K562 (cell line): Measurements from ENCODE around the gene ACER1. TPM values are rescaled to one million over a fixed set of nuclear protein-coding genes. Genes with fewer than 3 reads are reported as not detected.

ENCODE experiments used
- ATAC-seq: fragments of 200-7000 bp; cut with Tn5 transposase; 3 replicates; pipeline ENCODE4 v1.9.1; 2020; ENCODE audit warnings: moderate library complexity
- BruUV-seq: library from RNA; stranded (reverse); fragments of 400-500 nt; replicated peaks from 2 replicates; lab custom pipeline; 2021; lab: Mats Ljungman, UMichigan
- CTCF ChIA-PET: fragments of 300-600 bp; formaldehyde crosslinking; extraction: SDS; loops from one replicate; lab custom pipeline; 2021; ENCODE audit warnings: low intra/inter-chr PET ratio; lab: Yijun Ruan, JAX
- POLR2A ChIA-PET: fragments of 300-600, 350-650 bp; sonication (Branson Sonifier 250); formaldehyde crosslinking; extraction: SDS; loops from one replicate; lab custom pipeline; 2021; ENCODE audit warnings: antibody characterized with exemption, inconsistent platforms; lab: Yijun Ruan, JAX
- DNase-seq, 4 experiments: peaks; one replicate each; pipeline versions ENCODE4 v3.0.0 to v3.0.0-alpha.2; 2011 to 2018; ENCODE audit warnings: low spot score in 3 of 4, mixed read lengths in 3 of 4; ENCODE audit errors: extremely low read depth in 1 of 4
- FAIRE-seq: peaks from 2 replicates; lab custom pipeline; 2011; peaks lifted over from hg19 to GRCh38; lab: Jason Lieb, UNC
- H2AFZ ChIP-seq: 2 replicates; pipeline ENCODE4 v1.6.0; 2011; ENCODE audit warnings: low read depth, low read length, control low read depth, inconsistent platforms
- H3K27ac ChIP-seq: fragments of 200-600 bp; 3 replicates; pipeline ENCODE4 v1.8.0; 2011; ENCODE audit warnings: low read depth, mild to moderate bottlenecking, control low read depth, inconsistent platforms, low read length, moderate library complexity, mixed read lengths; ENCODE audit errors: extremely low read depth
- H3K27me3 ChIP-seq, 2 experiments: fragments of 300-600 bp in 1 of 2; 2 replicates in 1 of 2; 3 replicates in 1 of 2; pipeline versions ENCODE4 v1.6.0 to v1.8.0; 2011; ENCODE audit warnings: inconsistent platforms in 2 of 2, low read length in 2 of 2, mild to moderate bottlenecking in 1 of 2, mixed read lengths in 1 of 2, moderate library complexity in 1 of 2; ENCODE audit not compliant: control insufficient read depth in 2 of 2, insufficient read depth in 2 of 2
- H3K36me3 ChIP-seq: fragments of 300-600 bp; 3 replicates; pipeline ENCODE4 v1.8.0; 2011; ENCODE audit warnings: mild to moderate bottlenecking, low read length, inconsistent platforms; ENCODE audit not compliant: control insufficient read depth, insufficient read depth
- H3K4me1 ChIP-seq, 2 experiments: fragments of 200-600 bp in 1 of 2; replicated peaks in 1 of 2; 2 replicates in 1 of 2; 3 replicates in 1 of 2; pipeline versions ENCODE4 v1.5.1 to v1.8.0; 2011; ENCODE audit warnings: inconsistent platforms in 2 of 2, low read length in 2 of 2, mild to moderate bottlenecking in 1 of 2, mixed read lengths in 1 of 2, moderate library complexity in 1 of 2; ENCODE audit not compliant: control insufficient read depth in 2 of 2, insufficient read depth in 2 of 2
- H3K4me2 ChIP-seq: 2 replicates; pipeline ENCODE4 v1.6.1; 2011; ENCODE audit warnings: low read length, control low read depth, inconsistent platforms, mixed read lengths; ENCODE audit not compliant: insufficient read depth
- H3K4me3 ChIP-seq: fragments of 200-600 bp; sonication (generic), shearing (Covaris generic); 2 replicates; pipeline ENCODE4 v1.5.1; 2016; ENCODE audit warnings: control low read depth, inconsistent platforms
- H3K79me2 ChIP-seq: fragments of 200-600 bp; 3 replicates; pipeline ENCODE4 v1.8.0; 2011; ENCODE audit warnings: low read length, inconsistent platforms; ENCODE audit not compliant: control insufficient read depth, insufficient read depth
- H3K9ac ChIP-seq, 2 experiments: 2 replicates each; pipeline versions ENCODE4 v1.6.0 to v1.6.1; 2011; ENCODE audit warnings: low read depth in 2 of 2, low read length in 2 of 2, control low read depth in 1 of 2, inconsistent platforms in 1 of 2, mild to moderate bottlenecking in 1 of 2, mixed read lengths in 1 of 2; ENCODE audit not compliant: insufficient read depth in 1 of 2
- H3K9me1 ChIP-seq: one replicate; pipeline ENCODE4 v1.6.0; 2011; ENCODE audit warnings: inconsistent platforms, mild to moderate bottlenecking, low read length, moderate library complexity; ENCODE audit not compliant: control insufficient read depth, insufficient read depth
- H3K9me3 ChIP-seq: replicated peaks from 2 replicates; pipeline ENCODE4 v1.5.1; 2011; ENCODE audit warnings: low read depth, low read length, inconsistent platforms; ENCODE audit not compliant: control insufficient read depth, insufficient read depth
- H4K20me1 ChIP-seq: replicated peaks from 2 replicates; pipeline ENCODE4 v1.6.1; 2011; ENCODE audit warnings: low read length, inconsistent platforms, mixed read lengths; ENCODE audit not compliant: control insufficient read depth, insufficient read depth
- CTCF ChIP-seq, 3 experiments: IDR thresholded peaks in 2 of 3; conservative IDR thresholded peaks in 1 of 3; 2 replicates each; pipeline ENCODE4 v1.5.1; 2011 to 2012; ENCODE audit warnings: low read length in 3 of 3, mild to moderate bottlenecking in 3 of 3, control low read depth in 2 of 3, improper control_type of control experiment in 1 of 3, inconsistent platforms in 1 of 3, low read depth in 1 of 3, mixed read lengths in 1 of 3, moderate library complexity in 1 of 3; ENCODE audit not compliant: insufficient read depth in 2 of 3
- DIDO1 ChIP-seq: fragments of 450-650 bp; IDR thresholded peaks from 2 replicates; pipeline ENCODE4 v1.6.1; 2016; ENCODE audit warnings: low read depth, missing biosample characterization, missing genetic modification characterization
- DMBX1 ChIP-seq: fragments of 250-450 bp; sonication (Bioruptor Pico); IDR thresholded peaks from 2 replicates; pipeline ENCODE4 v1.8.0; 2022; ENCODE audit warnings: inconsistent platforms, mild to moderate bottlenecking, moderate library complexity, borderline replicate concordance
- E2F1 ChIP-seq: sonication (generic); formaldehyde crosslinking; IDR thresholded peaks from 2 replicates; pipeline ENCODE4 v1.8.1; 2023; ENCODE audit warnings: mild to moderate bottlenecking, missing genetic modification reagents, moderate library complexity
- E2F6 ChIP-seq, 2 experiments: IDR thresholded peaks; 2 replicates each; pipeline ENCODE4 v1.6.1; 2011; ENCODE audit warnings: borderline replicate concordance in 1 of 2, control low read depth in 1 of 2, low read depth in 1 of 2, low read length in 1 of 2, mild to moderate bottlenecking in 1 of 2, mixed read lengths in 1 of 2, moderate library complexity in 1 of 2; ENCODE audit not compliant: insufficient read depth in 1 of 2, insufficient read length in 1 of 2, poor library complexity in 1 of 2, severe bottlenecking in 1 of 2; ENCODE audit errors: extremely low read depth in 1 of 2
- FOXJ3 ChIP-seq: sonication (generic); formaldehyde crosslinking; IDR thresholded peaks from 2 replicates; pipeline ENCODE4 v1.4.0; 2020; ENCODE audit warnings: mild to moderate bottlenecking, missing genetic modification reagents
- KDM2B ChIP-seq: fragments of 250-450 bp; sonication (Bioruptor Pico); IDR thresholded peaks from 2 replicates; pipeline ENCODE4 v1.8.0; 2021; ENCODE audit warnings: mild to moderate bottlenecking, moderate library complexity
- PURB ChIP-seq: sonication (generic); formaldehyde crosslinking; IDR thresholded peaks from 2 replicates; pipeline ENCODE4 v1.9.0; 2021; ENCODE audit warnings: low read depth, mild to moderate bottlenecking, missing genetic modification reagents
- RFX7 ChIP-seq: fragments of 250-450 bp; sonication (Bioruptor Pico); IDR thresholded peaks from 2 replicates; pipeline ENCODE4 v1.5.1; 2021; ENCODE audit warnings: mild to moderate bottlenecking
- SMC3 ChIP-seq: conservative IDR thresholded peaks from 2 replicates; pipeline ENCODE4 v1.6.1; 2011; ENCODE audit warnings: low read depth, low read length, improper control_type of control experiment; ENCODE audit not compliant: insufficient read depth
- SP1 ChIP-seq: sonication (generic); formaldehyde crosslinking; IDR thresholded peaks from 2 replicates; pipeline ENCODE4 v1.8.1; 2022; ENCODE audit warnings: mild to moderate bottlenecking, missing genetic modification reagents
- ZNF134 ChIP-seq: fragments of 250-450 bp; sonication (Bioruptor Pico); conservative IDR thresholded peaks from 2 replicates; pipeline ENCODE4 v1.4.0; 2020
- ZNF583 ChIP-seq: fragments of 250-450 bp; sonication (Bioruptor Pico); IDR thresholded peaks from 2 replicates; pipeline ENCODE4 v1.4.0; 2020
- ZNF740 ChIP-seq, 3 experiments: fragments of 200-800 bp in 1 of 3; sonication (Bioruptor generic) in 1 of 3; sonication (generic) in 1 of 3; formaldehyde crosslinking in 1 of 3; IDR thresholded peaks; 2 replicates each; pipeline versions ENCODE4 v1.6.1 to v1.8.0; 2016 to 2022; ENCODE audit warnings: mild to moderate bottlenecking in 2 of 3, missing compliant biosample characterization in 2 of 3, missing genetic modification characterization in 2 of 3, missing genetic modification reagents in 1 of 3
- WGBS: fragments of 100-300 bp; shearing (Covaris generic); methylation state at CpG from one replicate; pipeline ENCODE4 v1.1.6; 2016; ENCODE audit warnings: low coverage, mixed read lengths; ENCODE audit not compliant: insufficient coverage; ENCODE audit errors: missing lambda C conversion rate; 5-methylcytosine and 5-hydroxymethylcytosine counted together
- in situ Hi-C: fragments of 300-500 bp; cut with MboI; formaldehyde crosslinking; loops from 4 replicates; pipeline ENCODE4 v1.15.0; 2018; ENCODE audit warnings: inconsistent platforms, mixed read lengths
- intact Hi-C: fragments of 100-400 bp; cut with micrococcal nuclease; formaldehyde crosslinking; loops from 2 replicates; pipeline ENCODE4 v1.14.2; 2022
- polyA plus RNA-seq, 8 experiments: library from polyadenylated mRNA; depleted of rRNA in 4 of 8; stranded (reverse) in 5 of 8; unstranded in 3 of 8; fragments of >200 nt; fragmentation: Nextera tagmentation in 2 of 8; fragmentation: Illumina TruSeq in 1 of 8; extraction: Ambion mirVana in 2 of 8; extraction: Trizol in 1 of 8; gene quantifications; 2 replicates each; pipeline versions ENCODE4 v1.2.1 to v1.2.3, GENCODE V29; 2011 to 2014; ENCODE audit warnings: inconsistent platforms in 1 of 8, missing spikeins in 1 of 8
- total RNA-seq, 7 experiments: library from RNA; depleted of rRNA in 6 of 7; stranded (reverse); fragments of >200 nt in 6 of 7; fragmentation: Illumina TruSeq in 2 of 7; extraction: Trizol in 2 of 7; gene quantifications; 2 replicates each; pipeline versions ENCODE4 v1.2.1 to v1.2.3, GENCODE V29; 2011 to 2021; ENCODE audit warnings: low replicate concordance in 1 of 7

The ACER1 gene
- total and polyA plus RNA-seq, 9 of the 15 experiments (the other 6 are each of a cell fraction or from before 2014, with no cell fraction given): not detected

GRCh38 chr19:6352381-6353165 is 19.2 kb upstream of the ACER1 start (continued):
- TF ChIP-seq CTCF (IDR thresholded peaks at IDR 0.05 in 2 of 3, conservative IDR thresholded peaks at IDR 0.05 in 1 of 3; ENCODE audit: insufficient read depth in 2 of 3, low read depth in 1 of 3, low read length in 3 of 3): no peak
- TF ChIP-seq DMBX1 (CRISPR knock-in tag): no peak

- ChIA-PET CTCF (no interaction called here), POLR2A (no interaction called here)
- BruUV-seq: no TSS peak
- ATAC-seq: no peak
- Histone ChIP-seq H3K9ac (no peak overlapping the region), H3K36me3 (no peaks in the 10 kb centered on the region), H3K4me1 (no peaks in the 10 kb centered on the region), H2AFZ (no peak overlapping the region), H4K20me1 (no peaks in the 10 kb centered on the region), H3K4me3 (no peak overlapping the region), H3K9me3 (peaks cover 4% of the 10 kb centered on the region; the same call in 1 of the 2 replicates), H3K27me3 (peaks cover 10 to 15% of the 10 kb centered on the region in 2 experiments), H3K4me2 (no peak overlapping the region), H3K79me2 (no peaks in the 10 kb centered on the region), H3K27ac (no peak overlapping the region), H3K9me1 (no peaks in the 10 kb centered on the region)
- intact Hi-C loops (no loop called here), in situ Hi-C loops (no loop called here)
- DNase-seq: no peak
- FAIRE-seq: no peak
- WGBS: 0% methylated on average over 1 of the region's 2 CpGs
- TF ChIP-seq RFX7 (CRISPR knock-in tag) (no peak), E2F6 (IDR thresholded peaks at IDR 0.05; ENCODE audit: borderline replicate concordance in 1 of 2, extremely low read depth in 1 of 2, insufficient read depth in 1 of 2, insufficient read length in 1 of 2, low read depth in 1 of 2, low read length in 1 of 2, poor library complexity in 1 of 2, severe bottlenecking in 1 of 2) (no peak), DIDO1 (tag) (no peak), FOXJ3 (CRISPR knock-in tag) (no peak), E2F1 (CRISPR knock-in tag) (no peak), KDM2B (CRISPR knock-in tag) (no peak), PURB (CRISPR knock-in tag) (no peak), SP1 (no peak), SMC3 (no peak), ZNF134 (CRISPR knock-in tag) (no peak), ZNF583 (CRISPR knock-in tag) (no peak), ZNF740 (CRISPR knock-in tag; IDR thresholded peaks at IDR 0.05) (no peak), ZNF740 (tag; IDR thresholded peaks at IDR 0.05) (no peak)
These were observed 17.3 kb upstream of the ACER1 start for GRCh38 chr19:6350688-6351087.
